22Rv1 (cell line): ENCODE data around the gene PRDM16.

Experiments used
- CTCF ChIP-seq: fragments of 450-650 bp; IDR thresholded peaks from 2 replicates; pipeline ENCODE4 v1.5.1; 2017; ENCODE audit warnings: mild to moderate bottlenecking
- ZFX ChIP-seq: fragments of 450-650 bp; IDR thresholded peaks from 2 replicates; pipeline ENCODE4 v1.6.1; 2017; ENCODE audit warnings: antibody characterized with exemption, borderline replicate concordance

- TF ChIP-seq ZFX (no peak), CTCF (no peak)
Measured at GRCh38 chr1:3274972-3275371, 206.0 kb downstream of the PRDM16 start.
